ENCODE data around the gene IQSEC1.

DNA sequence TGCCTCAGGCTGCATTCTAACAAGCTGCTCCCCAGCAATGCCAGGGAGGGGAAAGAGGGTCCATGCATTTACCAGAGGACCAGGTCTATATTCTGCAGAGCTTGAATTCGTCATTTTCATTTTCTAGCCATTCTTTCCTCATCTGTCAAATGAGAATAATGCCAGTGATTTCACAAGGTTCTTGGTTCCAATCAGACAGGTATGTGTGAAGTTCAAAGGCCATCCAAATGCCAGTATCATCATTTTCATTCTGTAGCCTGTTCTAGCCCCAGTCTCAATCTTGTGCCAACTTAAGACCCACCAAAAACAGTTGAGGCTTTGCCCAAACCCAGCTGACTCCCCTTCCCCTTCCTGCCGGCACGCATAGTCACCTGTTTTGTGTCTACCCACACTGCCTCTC, 112.7 kb downstream of the IQSEC1 start:
- TF ChIP-seq, protein P1, sequence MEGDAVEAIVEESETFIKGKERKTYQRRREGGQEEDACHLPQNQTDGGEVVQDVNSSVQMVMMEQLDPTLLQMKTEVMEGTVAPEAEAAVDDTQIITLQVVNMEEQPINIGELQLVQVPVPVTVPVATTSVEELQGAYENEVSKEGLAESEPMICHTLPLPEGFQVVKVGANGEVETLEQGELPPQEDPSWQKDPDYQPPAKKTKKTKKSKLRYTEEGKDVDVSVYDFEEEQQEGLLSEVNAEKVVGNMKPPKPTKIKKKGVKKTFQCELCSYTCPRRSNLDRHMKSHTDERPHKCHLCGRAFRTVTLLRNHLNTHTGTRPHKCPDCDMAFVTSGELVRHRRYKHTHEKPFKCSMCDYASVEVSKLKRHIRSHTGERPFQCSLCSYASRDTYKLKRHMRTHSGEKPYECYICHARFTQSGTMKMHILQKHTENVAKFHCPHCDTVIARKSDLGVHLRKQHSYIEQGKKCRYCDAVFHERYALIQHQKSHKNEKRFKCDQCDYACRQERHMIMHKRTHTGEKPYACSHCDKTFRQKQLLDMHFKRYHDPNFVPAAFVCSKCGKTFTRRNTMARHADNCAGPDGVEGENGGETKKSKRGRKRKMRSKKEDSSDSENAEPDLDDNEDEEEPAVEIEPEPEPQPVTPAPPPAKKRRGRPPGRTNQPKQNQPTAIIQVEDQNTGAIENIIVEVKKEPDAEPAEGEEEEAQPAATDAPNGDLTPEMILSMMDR (IDR thresholded peaks at IDR 0.05), result no peak
- no peak for TF ChIP-seq POLR2A (IDR thresholded peaks at IDR 0.05)
- no peak for TF ChIP-seq POLR2AphosphoS5 (IDR thresholded peaks at IDR 0.05)

All from transverse colon (tissue), 4 donors.